Effector memory CD8-positive, alpha-beta T cell (primary cell): Measurements from ENCODE around the gene MTHFS.
"Not testable (repeated sequence)": the region's sequence is repeated elsewhere in the genome, so short reads cannot be mapped to it uniquely, and the experiment has no call there.

Experiments
- ATAC-seq: fragments of 150-1000 bp; cut with Tn5 transposase; replicated peaks from 2 replicates; pipeline ENCODE4 v1.10.0; 2021; ENCODE audit warnings: mild to moderate bottlenecking, moderate library complexity
- DNase-seq, 3 experiments: peaks; one replicate each; pipeline ENCODE4 v3.0.0; 2021
- H3K27ac Mint-ChIP-seq, 2 donors: one replicate each; pipeline ENCODE4 v1.8.0; 2022; ENCODE audit warnings: mild to moderate bottlenecking in 2 of 2, mixed read lengths in 2 of 2, moderate library complexity in 2 of 2
- H3K27me3 Mint-ChIP-seq, 2 donors: one replicate each; pipeline ENCODE4 v1.8.0; 2022; ENCODE audit warnings: mixed read lengths in 2 of 2
- H3K36me3 Mint-ChIP-seq: one replicate; pipeline ENCODE4 v1.8.0; 2022; ENCODE audit warnings: mild to moderate bottlenecking, moderate library complexity, mixed read lengths; ENCODE audit not compliant: insufficient read depth
- H3K4me1 Mint-ChIP-seq, 2 donors: one replicate each; pipeline ENCODE4 v1.8.0; 2022; ENCODE audit warnings: low read depth in 2 of 2, mixed read lengths in 2 of 2
- H3K4me3 Mint-ChIP-seq, 2 donors: one replicate each; pipeline ENCODE4 v1.8.0; 2022; ENCODE audit warnings: mild to moderate bottlenecking in 2 of 2, mixed read lengths in 2 of 2, moderate library complexity in 2 of 2
- H3K9me3 Mint-ChIP-seq, 2 donors: one replicate each; pipeline ENCODE4 v1.8.0; 2022; ENCODE audit warnings: mixed read lengths in 2 of 2

Gene MTHFS

DNA sequence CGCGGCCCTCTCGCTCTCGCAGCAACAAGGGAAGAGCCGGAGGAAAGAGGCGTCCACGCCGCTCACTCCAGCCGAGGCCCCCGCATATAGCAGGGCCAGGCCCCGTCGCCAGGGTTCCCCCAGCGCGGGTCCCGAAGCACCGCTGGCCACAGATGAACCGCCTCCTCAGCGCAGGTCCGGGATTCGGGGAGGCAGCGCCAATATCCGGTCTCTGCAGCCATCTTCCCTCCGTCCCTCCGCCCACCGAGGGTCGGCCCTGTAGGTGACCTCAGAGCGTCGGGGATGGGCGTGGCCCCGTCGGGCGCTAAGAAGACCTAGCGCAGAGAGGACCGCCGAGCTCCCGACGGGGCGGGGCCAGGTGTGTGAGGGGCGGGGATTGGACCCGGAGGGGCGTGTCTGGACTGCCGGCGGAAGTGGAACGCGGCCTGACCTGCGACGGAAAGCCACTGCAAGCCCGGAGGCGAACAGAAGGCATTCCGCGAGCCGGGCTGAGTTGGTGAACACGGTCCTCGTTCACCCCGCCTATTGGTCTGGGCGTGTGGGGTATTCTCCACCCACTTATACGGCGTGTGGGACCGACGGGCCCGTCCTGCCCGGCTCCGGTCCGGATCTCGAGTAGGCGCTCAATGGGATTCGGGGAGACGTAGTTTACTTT is 26.8 kb upstream of the MTHFS start:
- Mint-ChIP-seq H3K9me3 (peaks cover 0 to 8% of the 10 kb centered on the region in 2 donors), H3K27ac (peak overlapping the region; percentile 97 to 99), H3K36me3 (peaks cover 20% of the 10 kb centered on the region), H3K4me1 (peaks cover 16 to 21% of the 10 kb centered on the region in 2 donors), H3K4me3 (peak overlapping the region; percentile 96 to 97), H3K27me3 (no peaks in the 10 kb centered on the region)
- peak; percentile 89 for ATAC-seq
- DNase-seq: peak; percentile 99 to 100 (median 100)

DNA sequence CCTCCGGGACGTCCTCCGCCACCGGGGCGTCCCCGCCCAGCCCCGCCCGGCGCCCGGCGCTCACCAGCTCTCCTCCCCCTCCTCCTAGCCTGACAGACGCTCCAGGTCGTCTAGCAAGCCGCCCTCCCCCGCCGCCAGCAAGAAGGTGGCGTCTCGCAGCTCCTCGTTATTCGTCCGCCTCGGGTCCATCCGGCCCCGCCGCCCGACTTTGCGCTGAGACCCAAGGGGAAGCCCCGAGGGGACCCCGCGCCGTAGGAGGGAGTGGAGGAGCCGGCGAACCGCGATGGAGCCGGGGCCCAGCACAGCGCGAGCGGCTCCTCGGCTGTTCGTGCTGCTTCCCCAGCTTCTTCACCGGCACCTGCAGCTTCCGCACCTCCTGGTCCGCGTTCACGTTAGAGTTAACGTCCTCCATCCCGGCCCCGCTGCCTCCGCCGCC is 26.3 kb upstream of the MTHFS start:
- no peaks in the 10 kb centered on the region for H3K27me3 Mint-ChIP-seq
- peak; percentile 53 for ATAC-seq
- peaks cover 20% of the 10 kb centered on the region for H3K36me3 Mint-ChIP-seq
- peak overlapping the region; percentile 97 to 99 for H3K27ac Mint-ChIP-seq
- peaks cover 0 to 8% of the 10 kb centered on the region in 2 donors for H3K9me3 Mint-ChIP-seq
- H3K4me3 Mint-ChIP-seq: peak overlapping the region; percentile 96 to 97
- DNase-seq: peak; percentile 68 to 78 (median 69)
- peaks cover 16 to 21% of the 10 kb centered on the region in 2 donors for H3K4me1 Mint-ChIP-seq

DNA sequence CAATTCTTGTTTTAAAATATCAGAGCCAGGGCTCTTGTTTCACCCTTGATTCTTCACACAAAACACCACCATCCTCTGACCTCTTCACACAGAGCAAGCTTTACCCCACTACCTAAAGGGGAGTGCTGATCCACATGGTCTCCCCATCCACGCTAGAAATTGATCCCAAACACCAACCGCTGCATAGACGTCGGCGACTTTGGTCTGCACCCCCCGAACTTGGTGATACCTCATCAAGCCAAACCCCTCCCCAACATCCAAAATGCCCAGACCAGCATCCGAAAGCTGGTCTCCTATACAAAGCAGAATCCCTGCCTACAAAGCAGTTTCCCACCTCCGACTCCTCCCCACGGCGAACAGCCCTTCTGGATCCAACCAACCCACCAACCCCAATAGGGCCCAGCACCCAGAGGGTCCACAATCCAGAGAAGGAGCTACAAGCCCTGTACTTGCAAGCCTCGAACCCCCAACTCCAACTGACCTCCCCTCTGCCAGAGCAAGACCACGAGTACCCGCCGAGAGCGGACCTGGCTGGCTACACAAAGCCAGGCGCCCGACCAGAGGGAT is 25.8 kb upstream of the MTHFS start:
- peak overlapping the region; percentile 97 to 99 for H3K27ac Mint-ChIP-seq
- no peaks in the 10 kb centered on the region for H3K27me3 Mint-ChIP-seq
- ATAC-seq (no peak), DNase-seq (no peak)
- H3K4me3 Mint-ChIP-seq: peak overlapping the region; percentile 96 to 97
- H3K9me3 Mint-ChIP-seq: peaks cover 0 to 8% of the 10 kb centered on the region in 2 donors
- peaks cover 20% of the 10 kb centered on the region for H3K36me3 Mint-ChIP-seq
- peaks cover 16 to 21% of the 10 kb centered on the region in 2 donors for H3K4me1 Mint-ChIP-seq

DNA sequence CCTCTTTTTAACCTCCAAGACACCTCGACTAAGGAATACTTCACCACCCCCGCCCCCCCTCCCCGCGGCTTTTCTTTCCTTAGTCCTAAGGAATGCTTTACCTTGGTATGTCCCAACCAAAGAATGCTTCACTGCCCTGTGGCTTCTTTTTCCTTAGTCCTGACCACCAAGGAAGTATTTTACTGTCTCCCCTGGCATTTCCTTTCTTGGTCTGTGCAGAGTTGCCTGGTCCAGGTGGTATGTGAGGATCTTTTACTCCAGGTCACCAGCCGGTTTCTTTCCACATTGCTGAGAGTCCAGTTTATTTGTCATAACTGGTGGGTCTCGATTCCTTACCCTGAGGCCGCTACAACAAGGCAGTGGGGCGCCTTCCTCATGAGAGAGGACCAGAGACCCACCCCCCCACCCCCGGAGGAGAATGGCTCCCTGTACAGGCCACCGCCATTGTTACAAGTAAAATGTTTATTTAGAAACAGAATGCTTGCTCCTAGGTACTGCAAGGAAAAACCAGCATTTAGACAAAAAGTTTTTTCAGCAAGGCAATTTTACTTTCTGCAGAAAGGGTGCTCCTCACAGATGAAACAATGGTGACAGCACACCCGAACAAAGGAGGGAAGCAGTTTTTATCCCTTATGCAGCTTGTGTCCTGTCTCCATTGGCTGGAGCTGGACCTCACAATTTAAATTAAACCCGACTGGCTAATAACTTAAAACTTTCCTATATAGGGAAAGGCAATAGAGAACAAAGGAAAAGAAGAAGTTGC is 23.1 kb upstream of the MTHFS start:
- H3K27ac Mint-ChIP-seq: no peak overlapping the region
- peaks cover 20% of the 10 kb centered on the region for H3K36me3 Mint-ChIP-seq
- H3K4me3 Mint-ChIP-seq: no peak overlapping the region

DNA sequence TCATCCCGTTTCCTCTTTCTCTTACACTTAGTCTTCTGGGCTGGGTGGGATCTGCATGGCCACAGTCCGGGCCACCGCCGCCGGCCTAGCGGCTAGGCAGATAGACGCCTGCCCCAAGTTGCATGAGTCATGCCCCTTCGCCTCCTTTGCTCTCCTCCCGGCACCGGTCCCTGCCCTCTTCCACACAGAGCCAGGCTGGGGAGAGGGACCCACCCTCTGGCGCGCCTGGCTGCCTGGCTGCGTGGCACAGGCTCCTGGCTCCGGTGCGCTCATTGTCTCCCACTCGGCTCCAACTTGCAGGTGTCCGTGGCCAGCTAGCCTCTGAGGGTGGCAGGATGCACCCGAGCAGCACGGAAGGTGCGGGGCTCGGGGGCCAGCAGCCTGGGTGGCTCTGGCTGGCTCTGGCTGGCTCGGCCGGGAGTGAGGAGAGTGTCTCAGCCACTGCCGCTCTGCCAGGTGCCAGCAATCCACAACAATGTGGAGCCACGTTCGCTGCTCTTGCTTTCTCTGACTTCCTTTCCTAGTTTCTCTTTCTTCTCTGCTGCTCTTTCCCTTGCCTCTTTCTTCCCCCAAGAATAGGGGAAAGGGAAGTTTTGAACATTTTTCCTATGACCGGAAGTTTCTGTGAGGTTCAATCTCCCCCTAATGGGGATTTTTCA is 22.4 kb upstream of the MTHFS start:
- peaks cover 17% of the 10 kb centered on the region for H3K36me3 Mint-ChIP-seq

More for the DNA sequence above, 23.1 kb upstream of the MTHFS start:
- Mint-ChIP-seq H3K4me1 (peaks cover 16 to 21% of the 10 kb centered on the region in 2 donors), H3K27me3 (no peaks in the 10 kb centered on the region), H3K9me3 (peaks cover 0 to 8% of the 10 kb centered on the region in 2 donors)
- DNase-seq (no peak), ATAC-seq (no peak)

DNA sequence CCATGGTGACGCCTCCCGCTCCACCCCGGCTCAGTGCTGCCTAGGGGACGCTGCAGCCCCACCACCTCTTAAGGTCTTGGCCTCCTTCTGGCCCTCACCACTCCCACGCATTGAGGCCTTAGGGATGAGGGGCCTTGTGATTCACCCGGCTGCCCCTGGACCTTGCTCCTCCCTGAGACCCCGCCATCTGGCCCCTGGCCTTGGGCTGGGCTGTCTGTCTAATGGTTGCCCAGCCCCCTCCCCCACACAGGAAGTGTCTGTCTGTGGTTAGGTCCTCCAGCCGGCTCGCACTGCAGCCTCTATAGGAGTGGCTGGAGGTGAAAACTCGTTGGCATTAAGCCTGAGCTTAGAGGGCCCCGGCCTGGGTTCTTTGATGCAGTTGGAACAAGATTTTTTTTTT is 21.5 kb upstream of the MTHFS start:
- H3K27me3 Mint-ChIP-seq: no peaks in the 10 kb centered on the region
- H3K27ac Mint-ChIP-seq: no peak overlapping the region
- H3K4me3 Mint-ChIP-seq: no peak overlapping the region
- H3K9me3 Mint-ChIP-seq: peaks cover 0 to 11% of the 10 kb centered on the region in 2 donors
- peaks cover 14 to 17% of the 10 kb centered on the region in 2 donors for H3K4me1 Mint-ChIP-seq
- ATAC-seq: no peak
- H3K36me3 Mint-ChIP-seq: peaks cover 9% of the 10 kb centered on the region
- no peak for DNase-seq

More for the DNA sequence above, 22.4 kb upstream of the MTHFS start:
- Mint-ChIP-seq H3K27ac (peak overlapping the region in 1 of 2 donors; percentile 3), H3K4me1 (peaks cover 16 to 21% of the 10 kb centered on the region in 2 donors), H3K27me3 (no peaks in the 10 kb centered on the region), H3K4me3 (no peak overlapping the region), H3K9me3 (peaks cover 0 to 11% of the 10 kb centered on the region in 2 donors)
- no peak for DNase-seq
- ATAC-seq: no peak

DNA sequence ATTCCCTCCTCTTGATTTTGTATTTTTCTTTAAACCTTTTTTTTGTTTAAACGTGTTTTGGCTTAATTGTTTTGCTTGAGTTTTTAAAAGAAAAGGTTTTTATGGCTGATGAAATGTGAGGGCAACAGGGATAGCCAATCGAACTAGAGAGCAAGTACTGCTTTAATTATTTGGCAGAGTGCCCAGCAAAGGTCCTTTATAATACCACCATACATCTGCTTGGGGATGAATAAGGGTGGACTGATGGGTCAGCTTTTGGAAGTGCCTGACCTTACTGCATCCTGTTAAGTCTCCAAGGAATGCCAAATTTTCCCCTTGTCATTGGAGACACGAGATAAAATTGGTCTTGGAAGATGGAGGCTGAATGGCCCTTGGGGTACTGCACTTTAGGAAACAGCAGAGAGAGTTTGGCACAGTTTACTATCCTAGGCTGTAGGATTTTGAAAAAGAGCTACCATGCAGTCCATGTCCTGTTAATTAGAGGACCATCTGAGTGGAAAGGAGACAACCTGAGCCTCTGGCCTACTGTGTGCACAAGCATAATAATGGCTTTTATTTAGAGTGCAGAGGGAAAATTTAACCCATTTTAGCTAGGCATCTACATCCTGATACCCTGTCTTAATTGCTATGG is 19.8 kb upstream of the MTHFS start:
- ATAC-seq (no peak), DNase-seq (no peak)
- Mint-ChIP-seq H3K27me3 (no peaks in the 10 kb centered on the region), H3K9me3 (peaks cover 0 to 10% of the 10 kb centered on the region in 2 donors), H3K36me3 (peaks cover 4% of the 10 kb centered on the region), H3K4me1 (peaks cover 4 to 6% of the 10 kb centered on the region in 2 donors), H3K4me3 (no peak overlapping the region), H3K27ac (no peak overlapping the region)

DNA sequence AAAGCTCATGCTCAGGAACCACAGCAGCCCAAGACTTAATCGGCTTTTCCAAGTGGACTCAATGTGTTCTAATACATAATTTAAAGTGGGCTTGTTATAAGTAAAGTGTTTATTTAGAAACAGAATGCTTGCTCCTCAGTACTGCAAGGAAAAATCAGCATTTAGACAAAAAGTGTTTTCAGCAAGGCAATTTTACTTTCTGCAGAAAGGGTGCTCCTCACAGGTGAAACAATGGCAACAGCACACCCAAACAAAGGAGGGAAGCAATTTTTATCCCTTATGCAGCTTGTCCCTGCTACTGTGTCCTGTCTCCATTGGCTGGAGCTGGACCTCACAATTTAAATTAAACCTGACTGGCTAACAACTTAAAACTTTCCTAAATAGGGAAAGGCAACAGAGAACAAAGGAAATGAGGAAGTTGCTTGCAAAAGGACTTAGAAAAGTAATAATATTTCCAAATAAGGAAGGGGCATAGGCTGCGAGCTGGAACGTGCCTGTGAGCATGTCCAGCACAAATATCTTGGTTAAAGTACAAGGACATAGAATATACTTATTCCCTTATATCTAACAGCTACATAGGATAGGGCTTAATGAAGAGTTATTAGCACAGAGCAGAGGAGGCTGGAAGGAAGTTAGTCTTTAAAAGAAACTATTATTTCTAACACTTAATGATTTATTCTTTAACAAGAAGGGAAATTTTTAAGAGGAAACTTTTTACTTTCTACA is 19.1 kb upstream of the MTHFS start:
- H3K4me3 Mint-ChIP-seq, H3K27me3 Mint-ChIP-seq, H3K4me1 Mint-ChIP-seq, ATAC-seq, H3K27ac Mint-ChIP-seq, DNase-seq, H3K9me3 Mint-ChIP-seq, H3K36me3 Mint-ChIP-seq: not testable (repeated sequence)

DNA sequence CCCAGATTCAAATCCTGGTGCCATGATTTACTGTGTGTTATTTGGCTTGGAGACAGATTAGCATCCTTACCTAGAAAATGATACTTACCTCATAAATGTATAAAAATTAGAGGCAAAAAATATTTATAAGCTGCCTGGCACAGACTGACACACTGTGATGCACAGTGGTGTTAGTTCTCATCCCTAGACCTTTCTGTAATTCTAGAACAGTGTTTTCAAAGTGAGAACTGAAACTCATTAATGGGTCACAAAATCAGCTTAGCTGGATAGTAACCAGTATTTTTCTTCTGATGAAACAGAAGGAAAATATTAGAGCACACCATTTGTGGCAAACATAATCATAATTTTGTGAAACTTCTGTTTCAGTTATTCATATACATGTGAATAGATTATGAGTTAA is 17.9 kb upstream of the MTHFS start:
- H3K27ac Mint-ChIP-seq: no peak overlapping the region
- no peak for DNase-seq
- no peaks in the 10 kb centered on the region for H3K27me3 Mint-ChIP-seq
- H3K9me3 Mint-ChIP-seq: peaks cover 0 to 7% of the 10 kb centered on the region in 2 donors
- ATAC-seq: no peak
- no peak overlapping the region for H3K4me3 Mint-ChIP-seq
- peaks cover 0 to 2% of the 10 kb centered on the region in 2 donors for H3K4me1 Mint-ChIP-seq
- no peaks in the 10 kb centered on the region for H3K36me3 Mint-ChIP-seq

DNA sequence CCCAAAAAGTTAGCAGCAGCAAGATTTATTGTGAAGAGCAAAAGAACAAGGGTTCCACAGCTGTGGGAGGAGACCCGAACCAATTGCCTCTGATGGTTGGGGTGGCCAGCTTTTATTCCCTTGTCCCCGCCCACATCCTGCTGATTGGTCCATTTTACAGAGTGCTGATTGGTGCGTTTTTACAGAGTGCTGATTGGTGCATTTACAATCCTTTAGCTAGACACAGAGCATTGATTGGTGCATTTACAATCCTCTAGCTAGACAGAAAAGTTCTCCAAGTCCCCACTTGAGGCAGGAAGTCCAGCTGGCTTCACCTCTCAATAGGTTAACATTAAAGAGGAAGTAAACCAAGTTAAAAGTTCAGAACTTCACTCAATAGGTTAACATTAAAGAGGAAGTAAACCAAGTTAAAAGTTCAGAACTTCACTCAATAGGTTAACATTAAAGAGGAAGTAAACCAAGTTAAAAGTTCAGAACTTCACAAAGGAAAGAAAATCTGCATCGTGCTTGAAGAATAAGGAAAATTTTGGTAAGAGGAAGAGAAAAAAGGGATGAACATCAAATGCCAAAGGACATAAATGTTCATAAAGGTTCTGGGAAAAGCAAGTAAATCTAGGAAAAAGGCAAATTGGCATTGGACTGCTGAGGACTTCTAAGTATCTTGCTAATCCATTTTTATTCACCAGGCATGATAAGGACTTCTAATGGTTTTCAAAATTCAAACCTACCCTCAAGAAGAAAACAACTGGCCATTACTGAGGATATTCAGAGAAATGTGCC is 12.9 kb upstream of the MTHFS start:
- not testable (repeated sequence) for H3K36me3 Mint-ChIP-seq, H3K4me3 Mint-ChIP-seq, H3K27ac Mint-ChIP-seq, H3K9me3 Mint-ChIP-seq, H3K4me1 Mint-ChIP-seq, DNase-seq, H3K27me3 Mint-ChIP-seq
- peak; percentile 21 for ATAC-seq

DNA sequence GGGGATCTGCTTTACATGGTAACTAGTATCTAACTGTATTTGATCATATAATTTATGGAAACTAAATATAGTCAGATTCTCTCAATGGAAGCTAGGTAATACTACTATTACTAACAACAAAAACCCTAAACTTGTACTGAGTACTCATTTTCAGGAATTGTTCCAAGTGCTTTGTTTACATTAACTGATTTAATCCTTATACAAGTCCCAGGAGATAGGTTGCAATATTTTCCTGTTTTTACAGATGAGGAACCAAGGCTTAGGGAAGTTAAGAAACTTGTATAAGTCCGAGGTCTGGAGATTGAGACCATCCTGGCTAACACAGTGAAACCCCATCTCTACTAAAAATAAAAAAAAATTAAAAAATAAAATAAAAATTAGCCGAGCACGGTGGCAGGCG is 7.5 kb upstream of the MTHFS start:
- no peaks in the 10 kb centered on the region for H3K36me3 Mint-ChIP-seq
- no peaks in the 10 kb centered on the region for H3K4me1 Mint-ChIP-seq
- no peak overlapping the region for H3K4me3 Mint-ChIP-seq
- no peak for ATAC-seq
- no peak for DNase-seq
- no peak overlapping the region for H3K27ac Mint-ChIP-seq
- H3K27me3 Mint-ChIP-seq: no peaks in the 10 kb centered on the region
- H3K9me3 Mint-ChIP-seq: no peaks in the 10 kb centered on the region

DNA sequence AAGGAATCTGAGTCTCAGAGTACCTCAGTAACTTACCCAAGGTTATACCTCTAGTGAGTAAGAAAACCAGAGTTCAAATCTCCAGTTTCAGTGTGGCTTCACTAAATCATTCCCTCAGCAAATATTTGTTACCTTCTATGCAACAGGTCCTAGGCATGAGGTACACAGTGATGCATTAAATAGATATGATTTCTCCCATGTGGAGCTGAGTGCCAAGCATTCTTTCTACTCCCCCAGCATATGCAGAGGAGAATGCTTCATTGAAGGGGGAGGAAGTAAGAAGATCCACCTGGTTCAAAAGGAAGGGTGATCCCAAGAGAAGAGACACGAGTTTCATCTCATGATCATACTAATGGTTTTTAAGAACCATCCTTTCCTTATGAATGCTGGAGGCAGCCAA is 6.8 kb upstream of the MTHFS start:
- Mint-ChIP-seq H3K27me3 (no peaks in the 10 kb centered on the region), H3K4me1 (no peaks in the 10 kb centered on the region), H3K4me3 (no peak overlapping the region), H3K9me3 (no peaks in the 10 kb centered on the region), H3K27ac (no peak overlapping the region), H3K36me3 (no peaks in the 10 kb centered on the region)
- DNase-seq (no peak), ATAC-seq (no peak)
